Heart left ventricle (tissue), 16 donors: Measurements from ENCODE around the gene USO1. TPM values are rescaled to one million over a fixed set of nuclear protein-coding genes. Genes with fewer than 3 reads are reported as not detected.

Experiments
- ATAC-seq, 4 donors: fragments of 200-7000 bp; cut with Tn5 transposase; one replicate each; pipeline ENCODE4 v1.9.1; 2020 to 2022; ENCODE audit warnings: moderate library complexity in 4 of 4, mild to moderate bottlenecking in 3 of 4, moderate number of reproducible peaks in 1 of 4
- DNase-seq, 5 donors: peaks; one replicate each; pipeline ENCODE4 v3.0.0-alpha.2; 2020
- H3K27ac ChIP-seq, 12 donors: fragments of 200-600 bp; sonication (generic) in 4 of 12; one replicate each; pipeline versions ENCODE4 v1.5.0 to v1.8.0; 2016 to 2022; ENCODE audit warnings: mild to moderate bottlenecking in 2 of 12
- H3K27me3 ChIP-seq, 9 donors: fragments of 200-600 bp; sonication (generic) in 2 of 9; one replicate each; pipeline versions ENCODE4 v1.5.1 to v1.8.0; 2016 to 2022; ENCODE audit warnings: mild to moderate bottlenecking in 3 of 9
- H3K36me3 ChIP-seq, 9 donors: fragments of 200-600 bp; sonication (generic) in 2 of 9; one replicate each; pipeline versions ENCODE4 v1.5.0 to v1.8.0; 2018 to 2022; ENCODE audit warnings: mild to moderate bottlenecking in 2 of 9
- H3K4me1 ChIP-seq, 12 donors: fragments of 200-600 bp; sonication (generic) in 4 of 12; one replicate each; pipeline versions ENCODE4 v1.5.0 to v1.8.0; 2016 to 2022; ENCODE audit warnings: mild to moderate bottlenecking in 3 of 12
- H3K4me3 ChIP-seq, 12 donors: fragments of 200-600 bp; sonication (generic) in 4 of 12; one replicate each; pipeline versions ENCODE4 v1.5.0 to v1.8.0; 2017 to 2022; ENCODE audit warnings: mild to moderate bottlenecking in 9 of 12, moderate library complexity in 4 of 12
- H3K9me3 ChIP-seq, 12 donors: fragments of 200-600 bp; sonication (generic) in 4 of 12; one replicate each; pipeline versions ENCODE4 v1.5.0 to v1.8.0; 2016 to 2022; ENCODE audit warnings: mild to moderate bottlenecking in 1 of 12
- CTCF ChIP-seq, 12 donors: fragments of 200-600 bp; sonication (generic) in 4 of 12; IDR thresholded peaks; one replicate each; pipeline versions ENCODE4 v1.5.0 to v1.8.0; 2018 to 2022; ENCODE audit warnings: antibody characterized with exemption in 12 of 12, mild to moderate bottlenecking in 5 of 12
- POLR2A ChIP-seq, 2 donors: fragments of 450-650 bp; IDR thresholded peaks; one replicate each; pipeline ENCODE4 v1.6.1; 2017; ENCODE audit warnings: antibody characterized with exemption in 2 of 2, mild to moderate bottlenecking in 2 of 2, moderate library complexity in 2 of 2
- whole genome bisulfite sequencing, 4 donors: extraction: QIAGEN DNeasy Blood & Tissue Kit in 2 of 4; methylation state at CpG; one replicate each; pipeline versions ENCODE4 v1.1.5 to v1.1.7; 2013 to 2018; 5-methylcytosine and 5-hydroxymethylcytosine counted together
- intact Hi-C, 10 donors: fragments of 100-400 bp; cut with DNase I; formaldehyde crosslinking; loops; one replicate each; pipeline versions ENCODE4 v1.11.1 to v1.14.2; 2022
- polyA plus RNA-seq, 2 donors: library from polyadenylated mRNA; stranded (reverse); fragments of 200-250 nt; gene quantifications; one replicate each; pipeline ENCODE4 v1.2.3, GENCODE V29; 2013
- total RNA-seq, 9 donors: library from RNA; depleted of rRNA in 2 of 9; stranded (reverse); fragments of >200 nt in 2 of 9; fragmentation: NEBNext Ultra II Directional in 3 of 9; extraction: Animal tissue kit (Norgen Biotek cat#: 25700) in 3 of 9; gene quantifications; one replicate each; pipeline versions ENCODE4 v1.1.0 to v1.2.4, GENCODE V29; 2016 to 2023
- donor health status: ischemic (EF 13 %, LVEDD 7.1; RV severe dilation, severe dysfunction).
- donor health status: healthy with polysubstance abuse.
- donor health status: DM: no; HTN: yes; CAD: no.
- donor health status: DM: no; HTN: no; CAD: no.
- donor health status: ischemic (EF 25% LVEDD 6.9; RV normal size, moderate dysfunction).
- donor health status: ischemic (EF 25% LVEDD 5.7; RV mildly dilated, moderate dysfunction).
- donor health status: healthy.
- donor health status: DM: yes; HTN: yes; CAD: no.
- donor health status: ischemic (EF 35%, LVEDD 5.7; RV mildly dilated, moderate dysfunction).
- donor health status: nonischemic (EF 11% LVEDD 7.7; RV severe dilation, severe dysfunction).
- donor health status: DM: yes; HTN: yes; CAD: no.
- donor health status: PGD.
- donor health status: ischemic (EF 29% LVEDD 5.4; RV normal size, mild dysfunction).
- donor health status: nonischemic (EF 23%, LVEDD 6.1; RV moderate dilation, normal function).

USO1 gene
- total and polyA plus RNA-seq, 11 donors, result 28.6 to 87.1 (median 77.0) TPM

- Histone ChIP-seq H3K4me3 (no peak overlapping the region), H3K4me1 (no peaks in the 10 kb centered on the region), H3K9me3 (no peaks in the 10 kb centered on the region), H3K36me3 (peaks cover 0 to under 1% (median 0%) of the 10 kb centered on the region in 9 donors), H3K27me3 (no peaks in the 10 kb centered on the region), H3K27ac (no peak overlapping the region)
- DNase-seq (no peak), ATAC-seq (no peak)
- TF ChIP-seq CTCF (IDR thresholded peaks at IDR 0.05), result no peak
- no peak for TF ChIP-seq POLR2A (IDR thresholded peaks at IDR 0.05)
- WGBS, 4 donors, result 87 to 98% (median 93%) methylated on average over 5 of the region's 5 CpGs
- intact Hi-C loops, result no loop called here
Observed at GRCh38 chr4:75821966-75822365, 97.6 kb downstream of the USO1 start.

GRCh38 chr4:75822416-75822815, 98.0 kb downstream of the USO1 start:
- ATAC-seq (peak in 1 of 4 donors; percentile 42), DNase-seq (no peak)
- Histone ChIP-seq H3K27ac (no peak overlapping the region), H3K4me1 (no peaks in the 10 kb centered on the region), H3K4me3 (no peak overlapping the region), H3K9me3 (no peaks in the 10 kb centered on the region), H3K27me3 (no peaks in the 10 kb centered on the region), H3K36me3 (no peaks in the 10 kb centered on the region)
- TF ChIP-seq POLR2A (IDR thresholded peaks at IDR 0.05), result no peak
- TF ChIP-seq CTCF (IDR thresholded peaks at IDR 0.05), result no peak
- WGBS, 4 donors, result 71 to 86% (median 76%) methylated on average over 5 of the region's 5 CpGs
- intact Hi-C loops, result no loop called here

GRCh38 chr4:75823812-75824211, 99.4 kb downstream of the USO1 start:
- Histone ChIP-seq H3K27me3 (no peaks in the 10 kb centered on the region), H3K9me3 (no peaks in the 10 kb centered on the region), H3K27ac (no peak overlapping the region), H3K4me1 (no peaks in the 10 kb centered on the region), H3K36me3 (no peaks in the 10 kb centered on the region), H3K4me3 (no peak overlapping the region)
- TF ChIP-seq POLR2A (IDR thresholded peaks at IDR 0.05), result no peak
- no peak for TF ChIP-seq CTCF (IDR thresholded peaks at IDR 0.05)
- DNase-seq (no peak), ATAC-seq (no peak)
- 43 to 64% (median 46%) methylated on average over 2 of the region's 2 CpGs for WGBS, 4 donors
- intact Hi-C loops, result no loop called here

GRCh38 chr4:75830906-75831305, 106.5 kb downstream of the USO1 start:
- TF ChIP-seq POLR2A (IDR thresholded peaks at IDR 0.05) (no peak), CTCF (IDR thresholded peaks at IDR 0.05) (no peak)
- Histone ChIP-seq H3K27ac (no peak overlapping the region), H3K9me3 (peaks cover 0 to 10% (median 0%) of the 10 kb centered on the region in 12 donors), H3K4me3 (no peak overlapping the region), H3K4me1 (no peaks in the 10 kb centered on the region), H3K36me3 (no peaks in the 10 kb centered on the region), H3K27me3 (no peaks in the 10 kb centered on the region)
- ATAC-seq, result no peak
- 35 to 41% (median 38%) methylated on average over 1 of the region's 1 CpG for WGBS, 4 donors
- intact Hi-C loops, result no loop called here
- DNase-seq, result no peak
